HG03432 (cell line): ENCODE data around the gene FAM20A.

Experiments
- ATAC-seq: cut with Tn5 transposase; IDR thresholded peaks from one replicate; pipeline ENCODE4 v1.9.1; 2021; ENCODE audit warnings: mild to moderate bottlenecking, moderate library complexity; ENCODE audit not compliant: unreplicated experiment

The FAM20A gene

GRCh38 chr17:68570526-68570925 lies 30.6 kb downstream of the FAM20A start:
- ATAC-seq, result no peak

GRCh38 chr17:68569346-68569745 lies 31.8 kb downstream of the FAM20A start:
- no peak for ATAC-seq

- ATAC-seq, result no peak
Observed at GRCh38 chr17:68568581-68568980, 32.6 kb downstream of the FAM20A start.

GRCh38 chr17:68567581-68567980 lies 33.6 kb downstream of the FAM20A start:
- no peak for ATAC-seq

GRCh38 chr17:68567035-68567434 lies 34.1 kb downstream of the FAM20A start:
- ATAC-seq, result no peak

GRCh38 chr17:68566442-68566738 lies 34.8 kb downstream of the FAM20A start:
- ATAC-seq, result no peak

- ATAC-seq, result no peak
Observed at GRCh38 chr17:68565661-68566441, 35.3 kb downstream of the FAM20A start.

GRCh38 chr17:68564415-68565111 lies 36.6 kb downstream of the FAM20A start:
- ATAC-seq, result no peak

GRCh38 chr17:68562736-68563135 lies 38.4 kb downstream of the FAM20A start:
- no peak for ATAC-seq

- no peak for ATAC-seq
Observed at GRCh38 chr17:68560966-68561720, 40.0 kb downstream of the FAM20A start.

GRCh38 chr17:68559316-68559715 lies 41.9 kb downstream of the FAM20A start:
- ATAC-seq, result no peak

GRCh38 chr17:68556551-68556950 lies 44.6 kb downstream of the FAM20A start:
- ATAC-seq, result no peak

- no peak for ATAC-seq
Observed at GRCh38 chr17:68544111-68544915, 56.9 kb downstream of the FAM20A start.

GRCh38 chr17:68542698-68543463 lies 58.3 kb downstream of the FAM20A start:
- no peak for ATAC-seq

GRCh38 chr17:68541816-68542215 lies 59.4 kb downstream of the FAM20A start:
- ATAC-seq, result no peak

GRCh38 chr17:68540981-68541380 lies 60.2 kb downstream of the FAM20A start:
- ATAC-seq, result no peak

- ATAC-seq, result no peak
Observed at GRCh38 chr17:68539548-68540467, 61.4 kb downstream of the FAM20A start.

- no peak for ATAC-seq
Observed at GRCh38 chr17:68535922-68536321, 65.2 kb downstream of the FAM20A start.

- no peak for ATAC-seq
Observed at GRCh38 chr17:68534695-68535088, 66.5 kb downstream of the FAM20A start.
